K562 (cell line): ENCODE data around the gene PPP1R14B. TPM values are rescaled to one million over a fixed set of nuclear protein-coding genes. Genes with fewer than 3 reads are reported as not detected.

ENCODE experiments used
- FOXA1 ChIP-seq: fragments of 450-650 bp; IDR thresholded peaks from 2 replicates; pipeline ENCODE4 v1.6.1; 2016; ENCODE audit warnings: mild to moderate bottlenecking, borderline replicate concordance
- GABPA ChIP-seq: fragments of 200-800 bp; sonication (Bioruptor generic); conservative IDR thresholded peaks from 2 replicates; pipeline ENCODE4 v1.6.1; 2016; ENCODE audit warnings: low read depth, missing genetic modification characterization, missing compliant biosample characterization
- KLF10 ChIP-seq: fragments of 250-450 bp; sonication (Bioruptor Pico); IDR thresholded peaks from 2 replicates; pipeline ENCODE4 v1.6.1; 2021; ENCODE audit warnings: matching md5 sums
- MGA ChIP-seq: fragments of 450-650 bp; IDR thresholded peaks from 2 replicates; pipeline ENCODE4 v1.6.1; 2016; ENCODE audit warnings: mild to moderate bottlenecking, moderate library complexity
- SRSF1 ChIP-seq: fragments of 200-400 bp; formaldehyde crosslinking; IDR thresholded peaks from 2 replicates; pipeline ENCODE4 v1.6.1; 2017; ENCODE audit warnings: mild to moderate bottlenecking, low read depth, low read length, moderate library complexity
- TBP ChIP-seq: optimal IDR thresholded peaks from 2 replicates; pipeline ENCODE3; 2011; ENCODE audit warnings: low read depth, low read length, improper control_type of control experiment
- TFAM ChIP-seq: fragments of 250-450 bp; sonication (Bioruptor Pico); conservative IDR thresholded peaks from 2 replicates; pipeline ENCODE4 v1.5.0; 2021; ENCODE audit warnings: mild to moderate bottlenecking, moderate library complexity
- ZBTB8A ChIP-seq: fragments of 450-650 bp; IDR thresholded peaks from 2 replicates; pipeline ENCODE4 v1.6.1; 2018; ENCODE audit warnings: mild to moderate bottlenecking, moderate library complexity; ENCODE audit not compliant: partially characterized antibody
- ZNF24 ChIP-seq: fragments of 450-650 bp; IDR thresholded peaks from 2 replicates; pipeline ENCODE4 v1.6.1; 2016
- ZNF655 ChIP-seq: fragments of 250-450 bp; sonication (Bioruptor Pico); IDR thresholded peaks from 2 replicates; pipeline ENCODE4 v1.5.0; 2021
- ZNF75A ChIP-seq: fragments of 450-650 bp; formaldehyde crosslinking; IDR thresholded peaks from 2 replicates; pipeline ENCODE4 v1.4.0; 2020; ENCODE audit warnings: mild to moderate bottlenecking
- polyA plus RNA-seq, 8 experiments: library from polyadenylated mRNA; depleted of rRNA in 4 of 8; stranded (reverse) in 5 of 8; unstranded in 3 of 8; fragments of >200 nt; fragmentation: Nextera tagmentation in 2 of 8; fragmentation: Illumina TruSeq in 1 of 8; extraction: Ambion mirVana in 2 of 8; extraction: Trizol in 1 of 8; gene quantifications; 2 replicates each; pipeline versions ENCODE4 v1.2.1 to v1.2.3, GENCODE V29; 2011 to 2014; ENCODE audit warnings: inconsistent platforms in 1 of 8, missing spikeins in 1 of 8
- total RNA-seq, 7 experiments: library from RNA; depleted of rRNA in 6 of 7; stranded (reverse); fragments of >200 nt in 6 of 7; fragmentation: Illumina TruSeq in 2 of 7; extraction: Trizol in 2 of 7; gene quantifications; 2 replicates each; pipeline versions ENCODE4 v1.2.1 to v1.2.3, GENCODE V29; 2011 to 2021; ENCODE audit warnings: low replicate concordance in 1 of 7
- TF ChIP-seq, protein P1 (sequence below): IDR thresholded peaks from 2 replicates; pipeline ENCODE4 v1.6.1; 2016; ENCODE audit warnings: missing genetic modification characterization, missing compliant biosample characterization
- TF ChIP-seq, protein P2 (sequence below): sonication (generic); formaldehyde crosslinking; IDR thresholded peaks from 2 replicates; pipeline ENCODE4 v1.8.0; 2022; ENCODE audit warnings: mild to moderate bottlenecking, missing genetic modification reagents

PPP1R14B gene
- total and polyA plus RNA-seq, 9 of the 15 experiments (the other 6 are each of a cell fraction or from before 2014, with no cell fraction given) = 7.7 to 566 (median 212) TPM

- TF ChIP-seq ZBTB8A (no peak), ZNF75A (CRISPR knock-in tag) (no peak), TFAM (CRISPR knock-in tag) (no peak), ZNF655 (CRISPR knock-in tag) (0 out of 2 replicates have a peak, but pooled peaks have one; percentile 31), ZNF24 (no peak), MGA (no peak), FOXA1 (no peak), KLF10 (CRISPR knock-in tag) (no peak), TBP (no peak), SRSF1 (no peak), GABPA (tag) (no peak)
- TF ChIP-seq, protein P1, sequence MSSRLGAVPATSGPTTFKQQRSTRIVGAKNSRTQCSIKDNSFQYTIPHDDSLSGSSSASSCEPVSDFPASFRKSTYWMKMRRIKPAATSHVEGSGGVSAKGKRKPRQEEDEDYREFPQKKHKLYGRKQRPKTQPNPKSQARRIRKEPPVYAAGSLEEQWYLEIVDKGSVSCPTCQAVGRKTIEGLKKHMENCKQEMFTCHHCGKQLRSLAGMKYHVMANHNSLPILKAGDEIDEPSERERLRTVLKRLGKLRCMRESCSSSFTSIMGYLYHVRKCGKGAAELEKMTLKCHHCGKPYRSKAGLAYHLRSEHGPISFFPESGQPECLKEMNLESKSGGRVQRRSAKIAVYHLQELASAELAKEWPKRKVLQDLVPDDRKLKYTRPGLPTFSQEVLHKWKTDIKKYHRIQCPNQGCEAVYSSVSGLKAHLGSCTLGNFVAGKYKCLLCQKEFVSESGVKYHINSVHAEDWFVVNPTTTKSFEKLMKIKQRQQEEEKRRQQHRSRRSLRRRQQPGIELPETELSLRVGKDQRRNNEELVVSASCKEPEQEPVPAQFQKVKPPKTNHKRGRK (tag) = no peak
- TF ChIP-seq, protein P2, sequence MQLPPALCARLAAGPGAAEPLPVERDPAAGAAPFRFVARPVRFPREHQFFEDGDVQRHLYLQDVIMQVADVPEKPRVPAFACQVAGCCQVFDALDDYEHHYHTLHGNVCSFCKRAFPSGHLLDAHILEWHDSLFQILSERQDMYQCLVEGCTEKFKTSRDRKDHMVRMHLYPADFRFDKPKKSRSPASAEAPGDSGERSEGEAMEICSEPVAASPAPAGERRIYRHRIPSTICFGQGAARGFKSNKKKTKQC (CRISPR knock-in tag) = no peak
Measured at GRCh38 chr11:64268893-64269539, 22.3 kb upstream of the PPP1R14B start (continued).
